Brain microvascular endothelial cell (primary cell): Measurements from ENCODE around the gene LRFN2.

Source experiments
- DNase-seq: peaks from one replicate; pipeline ENCODE4 v3.0.0-alpha.2; 2020
- H3K27ac ChIP-seq: fragments of 250-450 bp; sonication (Bioruptor Pico); 2 replicates; pipeline ENCODE4 v1.5.1; 2020; ENCODE audit warnings: mild to moderate bottlenecking, moderate library complexity
- H3K27me3 ChIP-seq: fragments of 250-450 bp; sonication (Bioruptor Pico); replicated peaks from 2 replicates; pipeline ENCODE4 v1.5.1; 2020; ENCODE audit warnings: mild to moderate bottlenecking
- H3K36me3 ChIP-seq: fragments of 250-450 bp; sonication (Bioruptor Pico); replicated peaks from 2 replicates; pipeline ENCODE4 v1.5.1; 2020; ENCODE audit warnings: mild to moderate bottlenecking
- H3K4me3 ChIP-seq: 2 replicates; pipeline ENCODE4 v1.5.1; 2011; ENCODE audit warnings: low read depth, mild to moderate bottlenecking, control low read depth, low read length, moderate library complexity
- CTCF ChIP-seq: IDR thresholded peaks from 2 replicates; pipeline ENCODE4 v1.5.1; 2011; ENCODE audit warnings: low read depth, mild to moderate bottlenecking, moderate library complexity, low read length, control low read depth, inconsistent platforms; ENCODE audit errors: missing control alignments
- in situ Hi-C: cut with HindIII; loops from 2 replicates; pipeline ENCODE4 v1.10.0; 2017; ENCODE audit warnings: low sequenced_read_pairs, low pct_ligation_motif_present

The LRFN2 gene

DNA sequence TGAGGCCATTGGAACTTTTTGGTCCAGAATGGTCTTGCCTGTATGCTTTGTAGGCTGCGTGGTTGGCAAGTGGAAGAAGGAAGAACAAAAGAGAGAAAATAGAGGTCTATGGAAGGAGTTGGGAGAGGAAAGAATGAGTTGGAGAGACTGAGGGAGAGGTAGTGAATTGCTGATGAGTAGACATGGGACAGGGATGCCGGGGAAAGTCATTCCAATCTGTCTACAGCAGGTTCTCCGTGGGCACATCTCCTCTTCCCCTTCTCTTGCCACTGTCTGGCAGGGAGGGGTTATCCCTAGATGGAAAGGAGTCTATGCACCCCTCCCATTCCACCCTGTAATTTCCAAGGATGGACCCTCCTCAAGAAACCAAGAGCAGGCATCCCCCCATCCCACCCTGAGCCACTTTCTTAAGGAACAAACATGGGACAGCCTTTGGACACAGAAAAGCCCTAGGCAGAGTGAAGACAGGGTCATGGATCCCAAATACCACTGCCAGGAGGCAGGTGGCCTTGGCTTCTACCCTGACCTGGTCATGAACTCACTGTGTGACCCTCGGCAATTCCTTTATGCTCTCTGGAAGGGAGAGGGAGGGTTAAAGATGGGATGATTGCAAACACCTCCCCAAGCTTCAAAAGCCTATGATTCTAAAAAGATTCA, 196.9 kb downstream of the LRFN2 start:
- Histone ChIP-seq H3K36me3 (no peaks in the 10 kb centered on the region), H3K27me3 (no peaks in the 10 kb centered on the region), H3K27ac (no peak overlapping the region), H3K4me3 (no peak overlapping the region)
- in situ Hi-C loops = no loop called here
- no peak for TF ChIP-seq CTCF
- DNase-seq = no peak

DNA sequence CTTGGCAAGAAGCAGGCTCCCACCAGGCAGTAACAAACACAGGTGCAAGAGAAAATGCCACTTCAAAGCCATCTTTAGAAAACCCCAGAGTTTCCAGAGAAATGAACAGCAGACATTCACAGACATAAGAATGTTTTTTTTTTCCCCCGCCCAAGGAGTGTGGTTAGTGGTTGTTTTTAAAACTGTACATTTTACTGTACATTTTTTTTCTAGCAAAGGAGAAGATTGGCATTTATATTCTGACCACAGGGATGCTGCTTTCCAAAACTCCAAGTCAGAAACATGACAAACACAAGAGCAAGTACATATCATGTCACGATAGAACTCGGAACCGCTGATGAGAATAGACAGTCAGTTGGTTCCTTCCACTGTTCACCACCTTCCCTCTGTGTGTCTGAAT, 197.9 kb downstream of the LRFN2 start:
- Histone ChIP-seq H3K27me3 (no peaks in the 10 kb centered on the region), H3K27ac (no peak overlapping the region), H3K36me3 (no peaks in the 10 kb centered on the region), H3K4me3 (no peak overlapping the region)
- in situ Hi-C loops = no loop called here
- TF ChIP-seq CTCF = no peak
- no peak for DNase-seq

- Histone ChIP-seq H3K36me3 (no peaks in the 10 kb centered on the region), H3K27me3 (no peaks in the 10 kb centered on the region), H3K4me3 (no peak overlapping the region), H3K27ac (no peak overlapping the region)
- no peak for TF ChIP-seq CTCF
- no peak for DNase-seq
- in situ Hi-C loops = no loop called here
Observed at GRCh38 chr6:40387871-40388264, 199.3 kb downstream of the LRFN2 start.

DNA sequence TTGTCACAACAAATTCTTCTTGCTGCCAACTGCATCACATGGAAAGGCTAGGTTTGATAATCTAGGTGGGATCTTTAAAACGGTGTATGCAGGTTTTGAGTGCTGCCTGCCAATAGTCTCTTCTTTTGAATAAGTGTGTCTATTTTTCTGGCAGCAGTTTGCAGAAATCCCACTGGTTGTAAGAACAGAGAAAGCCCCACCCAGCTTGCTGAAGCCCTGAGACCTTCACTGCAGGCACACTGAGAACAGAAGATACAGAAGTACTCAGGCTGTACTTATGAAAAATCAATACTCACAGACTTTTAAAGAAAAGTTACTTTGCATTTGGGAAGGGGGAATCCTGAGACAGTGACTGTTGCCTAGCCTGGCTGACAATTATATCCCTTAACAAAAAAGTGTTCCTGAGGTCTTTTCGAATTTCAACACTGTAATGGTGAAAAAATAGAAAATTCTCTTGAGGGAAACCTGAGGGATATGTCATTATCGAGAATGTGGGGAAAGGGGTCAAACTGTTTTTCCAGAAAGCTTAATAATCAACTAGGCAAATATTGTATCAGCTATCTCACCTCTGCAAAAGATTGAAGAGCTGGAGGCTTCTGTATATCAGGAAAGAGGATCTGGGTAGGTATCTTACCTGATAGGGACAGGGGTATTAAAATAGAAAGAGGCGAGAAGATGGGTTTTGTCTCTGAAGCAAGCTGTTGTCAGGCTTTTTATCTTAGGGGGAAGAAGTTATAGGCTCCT, 199.9 kb downstream of the LRFN2 start:
- in situ Hi-C loops = no loop called here
- DNase-seq = no peak
- no peak overlapping the region for H3K4me3 ChIP-seq
- no peaks in the 10 kb centered on the region for H3K27me3 ChIP-seq
- no peaks in the 10 kb centered on the region for H3K36me3 ChIP-seq
- no peak overlapping the region for H3K27ac ChIP-seq
- TF ChIP-seq CTCF = no peak

- H3K27me3 ChIP-seq = no peaks in the 10 kb centered on the region
- no peak for TF ChIP-seq CTCF
- H3K27ac ChIP-seq = no peak overlapping the region
- no peak overlapping the region for H3K4me3 ChIP-seq
- H3K36me3 ChIP-seq = no peaks in the 10 kb centered on the region
- in situ Hi-C loops = no loop called here
- no peak for DNase-seq
Observed at GRCh38 chr6:40386200-40386599, 201.0 kb downstream of the LRFN2 start.
